EH (cell line): ENCODE results near the gene STK40.

Experiments
- DNase-seq: peaks from one replicate; pipeline ENCODE4 v3.0.0-alpha.2; 2015; ENCODE audit warnings: low read depth

STK40 gene, protein sequence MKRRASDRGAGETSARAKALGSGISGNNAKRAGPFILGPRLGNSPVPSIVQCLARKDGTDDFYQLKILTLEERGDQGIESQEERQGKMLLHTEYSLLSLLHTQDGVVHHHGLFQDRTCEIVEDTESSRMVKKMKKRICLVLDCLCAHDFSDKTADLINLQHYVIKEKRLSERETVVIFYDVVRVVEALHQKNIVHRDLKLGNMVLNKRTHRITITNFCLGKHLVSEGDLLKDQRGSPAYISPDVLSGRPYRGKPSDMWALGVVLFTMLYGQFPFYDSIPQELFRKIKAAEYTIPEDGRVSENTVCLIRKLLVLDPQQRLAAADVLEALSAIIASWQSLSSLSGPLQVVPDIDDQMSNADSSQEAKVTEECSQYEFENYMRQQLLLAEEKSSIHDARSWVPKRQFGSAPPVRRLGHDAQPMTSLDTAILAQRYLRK

DNA sequence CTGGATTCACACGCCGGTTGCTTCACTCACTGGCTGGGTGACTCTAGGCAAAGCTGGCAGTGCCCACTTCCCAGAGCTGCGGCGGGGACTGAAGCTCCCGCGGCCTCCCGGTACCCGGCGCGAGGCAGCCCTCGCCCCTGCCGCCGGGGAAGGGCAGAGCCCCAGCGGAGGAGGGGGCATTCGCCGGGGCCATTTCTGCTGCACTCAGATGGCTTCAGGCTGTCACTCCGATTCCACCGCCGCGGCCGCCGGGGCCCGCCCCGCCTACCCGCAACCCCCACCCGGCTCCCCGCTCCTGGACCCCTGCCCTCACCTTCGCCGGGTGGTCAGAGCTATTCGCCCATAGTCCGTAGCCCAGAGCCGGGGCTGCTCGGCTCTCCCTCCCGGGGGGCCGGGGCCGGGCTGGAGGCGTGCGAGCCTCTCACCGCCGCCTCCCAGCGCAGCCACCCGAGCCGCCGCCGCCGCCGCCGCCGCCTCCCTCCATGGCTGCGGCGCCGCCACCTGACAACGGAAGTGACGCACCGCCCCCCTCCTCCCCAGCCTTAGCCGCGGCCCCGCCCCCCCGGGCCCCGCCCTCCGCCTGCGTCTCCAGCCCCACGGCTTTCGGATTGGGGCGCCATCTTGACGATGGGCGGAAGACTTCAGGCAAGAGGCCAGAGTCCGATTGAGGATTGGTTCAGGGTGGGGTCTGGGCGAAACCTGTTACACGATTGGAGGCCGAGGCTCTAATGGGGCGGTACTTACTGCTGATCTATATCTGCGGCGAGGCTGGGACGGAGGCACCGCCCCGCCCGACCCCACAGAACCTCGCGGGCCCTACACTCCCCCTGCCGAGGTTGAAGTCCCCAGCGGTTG is at the start of gene STK40:
Gene STK40, minus strand, starts transcription at position 515 of the 855 bp plus-strand sequence. CDS start 24,592 bp downstream, outside the sequence.
- peak; percentile 100 for DNase-seq

- no peak for DNase-seq
These were observed 47.4 kb upstream of the STK40 start for GRCh38 chr1:36433102-36433501.

- DNase-seq, result no peak
These were observed 46.9 kb upstream of the STK40 start for GRCh38 chr1:36432616-36433015.

DNA sequence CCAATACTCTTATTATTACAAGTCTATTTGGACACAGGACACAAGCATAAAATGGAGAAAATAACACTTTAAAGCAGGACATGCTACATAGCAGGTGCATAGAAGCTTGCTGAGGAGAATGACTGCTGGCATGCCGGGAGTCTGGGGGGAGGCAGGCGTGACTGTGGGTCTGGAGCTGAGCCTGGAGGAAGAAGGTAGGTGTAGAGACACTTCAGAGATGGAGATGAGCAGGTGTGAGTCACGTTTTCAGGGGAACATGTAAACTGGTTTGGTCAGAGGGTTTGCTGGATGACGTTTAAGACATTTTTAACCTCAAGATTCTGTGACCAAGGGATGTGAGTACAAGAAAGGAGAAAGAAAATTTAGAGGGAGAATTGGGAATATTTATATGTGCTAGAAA is 40.1 kb upstream of the STK40 start:
- DNase-seq, result no peak

- DNase-seq, result no peak
These were observed 35.9 kb upstream of the STK40 start for GRCh38 chr1:36421649-36422048.

DNA sequence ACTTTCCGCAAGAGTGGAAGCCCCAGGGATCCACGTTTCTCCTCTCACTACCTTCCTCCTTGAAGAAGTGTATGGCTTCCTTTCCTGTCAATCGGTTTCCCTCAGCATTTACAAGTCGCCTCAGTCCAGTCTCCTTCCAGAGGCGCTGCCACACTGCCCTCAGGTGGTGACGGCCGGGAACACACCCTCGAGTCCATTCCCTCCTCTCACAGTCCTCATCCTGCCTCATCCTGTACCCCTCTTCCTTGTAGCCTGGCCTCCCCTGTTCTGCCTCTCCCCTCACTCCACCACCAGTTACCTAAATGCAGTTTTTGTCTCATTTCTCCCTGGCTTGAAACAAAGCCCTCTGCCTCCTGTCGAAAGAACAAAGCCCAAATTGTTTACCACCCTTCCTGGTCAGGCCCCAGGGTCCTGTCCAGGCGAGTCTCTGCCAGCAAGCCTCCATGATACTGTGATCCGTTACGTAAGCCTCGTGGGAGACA is 35.2 kb upstream of the STK40 start:
- peak; percentile 85 for DNase-seq

DNA sequence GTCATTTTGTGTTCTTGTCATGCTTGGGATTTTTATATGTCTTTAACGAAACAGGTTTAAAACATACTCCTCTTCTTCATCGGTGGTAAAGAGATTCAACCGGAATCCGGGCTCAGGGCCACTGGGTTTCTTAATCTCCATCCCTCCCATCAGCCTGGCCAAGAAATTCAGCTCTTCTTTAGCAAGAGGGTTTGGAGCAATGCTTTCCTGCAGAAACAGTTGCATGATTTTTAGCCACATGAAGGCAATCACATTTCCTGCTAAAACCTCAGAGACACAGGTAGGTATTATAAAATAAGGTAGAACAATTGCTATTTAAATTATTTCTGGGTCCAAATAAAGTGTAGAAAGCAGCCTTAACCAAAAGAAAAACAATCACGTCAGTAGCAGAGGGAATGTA is 34.7 kb upstream of the STK40 start:
- DNase-seq, result peak; percentile 16

- DNase-seq, result peak; percentile 7
These were observed 33.8 kb upstream of the STK40 start for GRCh38 chr1:36419569-36419968.

DNA sequence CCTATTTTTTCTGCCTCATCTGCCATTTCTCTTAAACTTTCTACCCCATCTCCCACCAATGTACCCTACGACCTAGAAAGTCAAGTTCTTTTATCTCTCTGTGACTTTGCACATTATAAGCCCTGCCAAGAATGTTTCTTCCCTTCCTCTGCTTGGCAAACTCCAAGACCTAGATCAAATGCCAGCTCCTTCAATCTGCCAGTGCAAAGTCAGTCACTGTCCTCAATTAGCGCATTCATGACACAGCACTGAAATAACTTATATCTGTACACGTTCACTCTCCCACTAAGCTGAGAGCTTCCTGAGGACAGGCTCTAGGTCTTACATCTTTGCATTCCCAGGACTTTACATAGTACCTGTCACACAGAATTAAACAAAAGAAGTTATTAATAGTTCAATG is 33.4 kb upstream of the STK40 start:
- no peak for DNase-seq

DNA sequence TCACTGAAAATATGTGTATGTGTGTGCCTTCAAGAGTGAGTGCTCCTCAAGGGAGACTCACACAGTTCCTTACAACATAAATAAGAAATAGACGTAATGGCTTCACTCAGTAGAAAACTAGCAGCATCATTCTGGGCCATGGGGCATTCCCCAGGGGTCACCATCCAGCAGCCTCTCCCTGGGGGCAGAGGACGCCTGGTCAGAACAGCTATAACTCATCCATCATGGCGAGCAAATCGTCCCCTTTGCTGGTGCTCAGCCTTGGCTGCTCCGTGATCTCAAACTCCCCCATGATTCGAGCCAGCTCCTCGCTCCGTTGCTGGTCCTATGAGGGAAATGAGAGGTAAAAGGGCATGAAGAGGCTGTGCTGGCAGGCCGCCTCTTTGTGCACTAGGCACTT is 32.2 kb upstream of the STK40 start:
- no peak for DNase-seq

DNA sequence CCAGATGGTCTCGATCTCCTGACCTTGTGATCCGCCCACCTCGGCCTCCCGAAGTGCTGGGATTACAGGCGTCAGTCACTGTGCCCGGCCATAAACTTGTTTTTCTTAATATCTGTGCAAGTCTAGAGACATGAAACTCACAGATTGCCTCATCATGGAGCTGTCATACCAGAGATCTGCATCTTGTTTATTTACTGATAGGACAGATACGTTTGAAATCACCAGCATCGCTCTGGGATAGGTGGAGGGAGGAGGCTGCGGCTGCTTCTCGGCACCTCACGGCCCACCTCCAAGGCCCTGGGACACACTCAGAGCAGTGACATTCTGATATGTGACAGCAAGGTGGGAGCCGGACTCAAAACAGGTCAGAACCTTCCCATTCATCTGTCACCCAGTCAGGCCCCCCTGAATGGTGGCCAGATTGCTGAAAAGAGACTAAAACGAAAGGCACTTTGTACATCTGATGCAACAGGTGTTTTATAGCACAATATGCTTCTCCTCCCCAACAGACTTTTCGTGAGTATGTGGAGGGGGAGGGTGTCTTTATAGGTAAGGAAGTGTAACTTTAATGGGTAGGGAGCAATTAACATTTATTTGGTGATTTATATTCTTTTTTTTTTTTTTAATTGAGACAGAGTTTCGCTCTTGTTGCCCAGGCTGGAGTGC is 30.1 kb upstream of the STK40 start:
- DNase-seq, result no peak

- DNase-seq, result no peak
These were observed 28.7 kb upstream of the STK40 start for GRCh38 chr1:36414384-36414783.

GRCh38 chr1:36411674-36412648 is 26.2 kb upstream of the STK40 start:
- DNase-seq, result peak; percentile 58

DNA sequence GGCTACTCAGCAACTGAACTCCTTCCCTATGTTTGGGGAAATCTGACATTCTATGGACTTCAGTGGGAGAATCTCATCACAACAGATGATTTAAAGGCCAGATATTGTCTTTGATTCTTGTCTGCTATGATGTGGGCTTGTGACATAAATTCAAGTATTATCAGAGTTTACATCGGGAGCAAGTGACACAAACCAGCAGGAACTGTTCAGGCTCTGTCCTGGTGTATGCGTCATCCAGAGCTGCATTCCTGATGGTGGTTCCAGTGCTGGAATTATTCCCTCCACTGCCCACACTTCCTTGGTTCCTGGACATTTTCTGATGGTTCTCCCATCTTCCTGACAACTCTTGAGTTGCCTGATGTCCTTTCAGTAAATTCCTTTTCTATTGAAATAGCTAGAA is 22.8 kb upstream of the STK40 start:
- peak; percentile 79 for DNase-seq

DNA sequence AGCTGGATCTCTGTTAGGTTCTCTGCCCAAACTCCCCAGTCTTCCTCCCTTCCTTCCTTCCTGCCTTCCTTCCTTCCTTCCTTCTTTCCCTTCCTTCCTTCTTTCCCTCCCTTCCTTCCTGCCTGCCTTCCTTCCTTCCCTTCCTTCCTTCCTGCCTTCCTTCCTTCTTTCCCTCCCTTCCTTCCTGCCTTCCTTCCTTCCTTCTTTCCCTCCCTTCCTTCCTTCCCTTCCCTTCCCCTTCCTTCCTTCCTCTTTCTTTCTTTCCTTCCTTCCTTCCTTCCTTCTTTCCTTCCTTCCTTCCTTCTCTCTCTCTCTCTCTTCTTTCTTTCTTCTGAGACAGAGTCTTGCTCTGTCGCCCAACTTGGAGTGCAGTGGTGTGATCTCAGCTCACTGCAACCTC is 20.7 kb upstream of the STK40 start:
- no peak for DNase-seq

GRCh38 chr1:36402504-36402890 is 16.8 kb upstream of the STK40 start:
- no peak for DNase-seq

DNA sequence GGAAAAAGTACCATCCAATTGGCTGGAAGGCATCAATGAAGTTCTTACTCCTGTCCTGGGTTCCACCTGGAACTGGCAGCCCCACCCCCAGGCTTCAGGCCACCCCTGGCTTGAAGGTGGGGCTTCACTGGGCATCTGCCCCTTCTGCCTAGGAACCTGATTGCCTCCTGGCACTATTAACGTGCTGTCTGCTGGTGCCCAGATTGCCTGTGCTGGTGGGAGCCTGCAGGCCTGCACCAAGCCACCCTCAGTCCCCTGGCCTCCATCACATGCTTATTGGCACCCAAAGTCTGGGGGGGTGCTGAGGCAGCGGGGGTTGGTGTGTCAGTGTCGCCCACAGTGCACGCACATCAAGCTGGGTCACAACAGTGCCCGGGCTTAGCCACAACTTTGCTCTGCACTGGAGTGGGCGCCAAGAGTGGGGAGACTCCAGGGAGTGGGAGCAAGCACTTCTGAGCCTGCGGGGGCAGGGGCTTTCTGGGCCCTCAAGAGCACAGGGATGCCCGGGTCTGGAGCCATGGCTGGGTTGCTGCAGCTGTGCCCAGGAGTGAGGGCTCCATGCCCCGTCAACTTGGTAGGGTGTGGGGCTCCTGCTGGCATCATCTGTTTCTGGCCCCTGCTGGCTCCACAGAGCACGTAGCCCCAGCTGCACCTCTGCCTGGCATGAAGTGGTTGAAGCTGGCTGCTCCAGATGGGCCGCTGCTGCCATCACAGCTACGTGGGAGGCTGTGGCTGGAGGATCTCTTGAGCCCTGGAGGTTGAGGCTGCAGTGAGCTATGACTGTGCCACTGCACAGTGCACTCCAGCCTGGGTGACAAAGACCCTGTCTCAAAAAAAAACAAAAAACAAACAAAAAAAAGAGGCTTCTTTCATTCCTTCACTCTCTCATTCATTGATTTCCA is 16.1 kb upstream of the STK40 start:
- DNase-seq, result no peak

DNA sequence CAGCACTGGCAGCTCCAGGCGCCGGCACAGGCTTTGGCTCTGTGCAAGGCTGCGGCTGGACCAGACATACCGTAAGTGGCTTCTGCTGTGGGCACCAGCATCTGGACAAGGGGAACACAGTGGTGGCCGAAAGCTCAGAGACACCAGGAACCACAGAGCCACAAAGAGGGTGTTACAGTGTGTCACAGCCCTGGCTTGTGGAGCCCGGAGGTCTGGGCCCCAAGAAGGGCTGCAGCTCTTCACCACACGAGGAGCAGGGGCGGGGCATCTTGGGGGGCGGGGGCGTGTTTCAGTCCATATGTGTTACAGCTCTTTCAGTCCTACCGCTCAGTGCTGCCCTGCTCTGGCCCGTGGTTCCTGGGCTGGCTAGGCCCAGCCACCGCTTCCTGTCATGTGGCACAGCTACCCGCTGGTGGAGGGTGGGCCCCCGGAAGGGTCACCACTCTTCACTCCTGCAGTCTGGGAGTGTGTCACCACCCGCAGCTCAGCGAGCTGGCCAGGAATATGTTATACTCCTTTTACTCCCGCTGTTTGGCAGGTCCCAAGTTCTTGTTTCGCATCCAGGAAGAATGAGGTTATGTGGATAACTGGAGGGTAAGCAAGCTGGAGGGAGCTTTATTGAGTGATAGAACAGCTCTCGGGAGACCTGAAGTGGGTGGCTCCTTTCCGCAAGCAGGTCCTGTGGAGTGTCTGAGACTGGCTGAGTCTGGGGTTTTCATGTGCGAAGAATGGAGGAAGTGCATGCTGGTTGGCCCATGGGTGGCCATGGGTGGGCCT is 15.3 kb upstream of the STK40 start:
- DNase-seq, result peak; percentile 18

DNA sequence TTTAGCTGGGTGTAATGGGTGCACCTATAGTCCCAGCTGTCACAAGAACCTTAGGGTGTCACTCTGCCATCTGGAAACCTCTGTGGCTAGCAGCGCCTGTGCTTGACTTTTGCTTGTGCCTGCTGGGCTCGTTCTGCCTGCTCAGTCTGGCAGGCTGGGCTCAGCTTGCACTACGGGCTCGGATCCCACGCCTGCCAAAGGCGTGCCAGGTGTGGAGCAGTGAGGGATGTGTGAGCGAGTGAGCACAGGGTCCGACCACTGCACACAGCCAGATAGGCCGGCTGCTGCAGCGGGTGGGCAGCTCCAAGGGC is 14.7 kb upstream of the STK40 start:
- no peak for DNase-seq
